Tibial nerve (tissue), 4 donors: ENCODE results near the gene NMNAT3.

ENCODE experiments used
- EP300 ChIP-seq, 2 donors: sonication (generic); formaldehyde crosslinking; IDR thresholded peaks; one replicate each; pipeline ENCODE4 v1.6.1; 2017; ENCODE audit warnings: antibody characterized with exemption in 2 of 2, mild to moderate bottlenecking in 1 of 2
- POLR2A ChIP-seq, 2 donors: fragments of 450-650 bp; IDR thresholded peaks; one replicate each; pipeline ENCODE4 v1.6.1; 2017; ENCODE audit warnings: antibody characterized with exemption in 2 of 2, mild to moderate bottlenecking in 2 of 2, moderate library complexity in 2 of 2
- TF ChIP-seq, protein P1 (sequence below), 5 experiments: fragments of 200-600 bp in 3 of 5; fragments of 450-650 bp in 2 of 5; sonication (generic) in 3 of 5; IDR thresholded peaks; one replicate each; pipeline ENCODE4 v1.5.1; 2016 to 2019; ENCODE audit warnings: antibody characterized with exemption in 5 of 5, mild to moderate bottlenecking in 3 of 5, moderate library complexity in 2 of 5

DNA sequence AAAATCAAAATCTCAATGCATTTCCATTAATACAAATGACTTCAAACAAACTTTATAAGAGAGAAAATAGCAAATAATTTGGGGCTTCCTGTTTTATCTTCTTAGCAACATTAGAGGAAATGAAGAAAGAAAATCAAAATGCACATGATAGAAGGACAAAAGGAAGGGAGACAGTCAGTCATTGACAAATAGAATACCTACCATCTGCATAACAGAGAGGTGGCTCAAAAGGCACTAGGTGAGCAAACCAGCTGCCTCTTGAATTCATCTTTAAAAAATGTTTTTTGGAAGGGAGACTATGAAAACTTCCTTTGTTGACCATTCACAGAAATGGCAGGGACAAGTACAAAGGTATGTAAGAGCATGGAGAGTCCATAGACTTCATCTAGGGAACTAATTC lies 9.4 kb downstream of the NMNAT3 start:
- TF ChIP-seq, protein P1, sequence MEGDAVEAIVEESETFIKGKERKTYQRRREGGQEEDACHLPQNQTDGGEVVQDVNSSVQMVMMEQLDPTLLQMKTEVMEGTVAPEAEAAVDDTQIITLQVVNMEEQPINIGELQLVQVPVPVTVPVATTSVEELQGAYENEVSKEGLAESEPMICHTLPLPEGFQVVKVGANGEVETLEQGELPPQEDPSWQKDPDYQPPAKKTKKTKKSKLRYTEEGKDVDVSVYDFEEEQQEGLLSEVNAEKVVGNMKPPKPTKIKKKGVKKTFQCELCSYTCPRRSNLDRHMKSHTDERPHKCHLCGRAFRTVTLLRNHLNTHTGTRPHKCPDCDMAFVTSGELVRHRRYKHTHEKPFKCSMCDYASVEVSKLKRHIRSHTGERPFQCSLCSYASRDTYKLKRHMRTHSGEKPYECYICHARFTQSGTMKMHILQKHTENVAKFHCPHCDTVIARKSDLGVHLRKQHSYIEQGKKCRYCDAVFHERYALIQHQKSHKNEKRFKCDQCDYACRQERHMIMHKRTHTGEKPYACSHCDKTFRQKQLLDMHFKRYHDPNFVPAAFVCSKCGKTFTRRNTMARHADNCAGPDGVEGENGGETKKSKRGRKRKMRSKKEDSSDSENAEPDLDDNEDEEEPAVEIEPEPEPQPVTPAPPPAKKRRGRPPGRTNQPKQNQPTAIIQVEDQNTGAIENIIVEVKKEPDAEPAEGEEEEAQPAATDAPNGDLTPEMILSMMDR (IDR thresholded peaks at IDR 0.05): no peak
- no peak for TF ChIP-seq EP300 (IDR thresholded peaks at IDR 0.05)
- no peak for TF ChIP-seq POLR2A (IDR thresholded peaks at IDR 0.05)
